CD4-positive, alpha-beta T cell (primary cell): ENCODE data around the gene DUXB. TPM values are rescaled to one million over a fixed set of nuclear protein-coding genes. Genes with fewer than 3 reads are reported as not detected.

Experiments
- ATAC-seq: fragments of 200-7000 bp; cut with Tn5 transposase; one replicate; pipeline ENCODE4 v1.10.0; 2022; ENCODE audit warnings: mild to moderate bottlenecking; ENCODE audit not compliant: poor library complexity
- CTCF ChIA-PET: fragments of 350-600 bp; sonication (Branson Sonifier 250); formaldehyde crosslinking; loops from one replicate; lab custom pipeline; 2021; ENCODE audit warnings: antibody characterized with exemption, inconsistent platforms; lab: Charles Lee
- POLR2A ChIA-PET: fragments of 350-600 bp; sonication (Branson Sonifier 250); formaldehyde crosslinking; loops from one replicate; lab custom pipeline; 2021; ENCODE audit warnings: antibody characterized with exemption, inconsistent platforms; lab: Charles Lee
- DNase-seq, 14 experiments: peaks; one replicate each; pipeline ENCODE4 v3.0.0-alpha.2; 2013 to 2020; ENCODE audit warnings: mixed read lengths in 2 of 14
- H3K27ac ChIP-seq, 2 donors: one replicate each; pipeline versions ENCODE4 v1.5.1 to v1.7.0; 2013; ENCODE audit warnings: low read length in 2 of 2, low read depth in 1 of 2, mild to moderate bottlenecking in 1 of 2
- H3K27me3 ChIP-seq, 2 experiments: 1 replicate in 1 of 2; 2 replicates in 1 of 2; pipeline versions ENCODE4 v1.6.1 to v1.7.0; 2013; ENCODE audit warnings: low read length in 2 of 2, control low read depth in 1 of 2, mild to moderate bottlenecking in 1 of 2, moderate library complexity in 1 of 2; ENCODE audit not compliant: insufficient read depth in 2 of 2, control insufficient read depth in 1 of 2
- H3K36me3 ChIP-seq: one replicate; pipeline ENCODE4 v1.6.1; 2013; ENCODE audit warnings: low read length, control low read depth; ENCODE audit not compliant: insufficient read depth
- H3K4me1 ChIP-seq: one replicate; pipeline ENCODE4 v1.6.1; 2013; ENCODE audit warnings: low read length, control low read depth; ENCODE audit not compliant: insufficient read depth
- H3K4me3 ChIP-seq: one replicate; pipeline ENCODE4 v1.5.1; 2013; ENCODE audit warnings: mild to moderate bottlenecking, low read length, moderate library complexity
- H3K9me3 ChIP-seq, 2 experiments: 1 replicate in 1 of 2; 2 replicates in 1 of 2; pipeline versions ENCODE4 v1.6.1 to v1.7.0; 2013; ENCODE audit warnings: low read length in 2 of 2, mild to moderate bottlenecking in 2 of 2, control low read depth in 1 of 2, moderate library complexity in 1 of 2; ENCODE audit not compliant: control insufficient read depth in 1 of 2, insufficient read depth in 1 of 2
- H3K27ac Mint-ChIP-seq: one replicate; pipeline ENCODE4 v1.8.0; 2020; ENCODE audit warnings: mixed read lengths
- H3K27me3 Mint-ChIP-seq: one replicate; pipeline ENCODE4 v1.8.0; 2021; ENCODE audit warnings: mixed read lengths
- H3K36me3 Mint-ChIP-seq: one replicate; pipeline ENCODE4 v1.8.0; 2021; ENCODE audit warnings: low read depth, mixed read lengths
- H3K4me1 Mint-ChIP-seq: one replicate; pipeline ENCODE4 v1.8.0; 2021; ENCODE audit warnings: low read depth, mixed read lengths
- H3K4me3 Mint-ChIP-seq: one replicate; pipeline ENCODE4 v1.8.0; 2020; ENCODE audit warnings: mild to moderate bottlenecking, mixed read lengths
- H3K9me3 Mint-ChIP-seq: one replicate; pipeline ENCODE4 v1.8.0; 2020; ENCODE audit warnings: mixed read lengths
- CTCF ChIP-seq: fragments of 200-600 bp; IDR thresholded peaks from one replicate; pipeline ENCODE4 v1.8.0; 2022; ENCODE audit warnings: antibody characterized with exemption, mild to moderate bottlenecking
- intact Hi-C, 2 experiments: fragments of 100-400 bp; cut with DNase I in 1 of 2; cut with micrococcal nuclease in 1 of 2; formaldehyde crosslinking; loops; one replicate each; pipeline versions ENCODE4 v1.15.1 to v1.9.0; 2023 to 2025; cut with DNase I, micrococcal nuclease
- total RNA-seq, 174 experiments: library from RNA in 2 of 174; stranded (reverse) in 2 of 174; gene quantifications; one replicate each; pipeline ENCODE4 v1.2.3 and lab custom pipeline; 2021 to 2026

DUXB gene
- total RNA-seq, 2 experiments from 2014 or later: not detected

- ATAC-seq: no peak
- Mint-ChIP-seq H3K27ac (no peak within 1 kb of the TSS), H3K4me1 (no peaks in the 10 kb centered on the region), H3K9me3 (peaks cover 3% of the 10 kb centered on the region), H3K36me3 (no peaks in the 10 kb centered on the region), H3K4me3 (no peak within 1 kb of the TSS), H3K27me3 (peaks cover 3% of the 10 kb centered on the region)
- no peak for DNase-seq
- ChIA-PET CTCF (no interaction called here), POLR2A (no interaction called here)
- no peaks in the 10 kb centered on the region for H3K4me1 ChIP-seq
- TF ChIP-seq CTCF: no peak
- no peak within 1 kb of the TSS for H3K4me3 ChIP-seq
- no peaks in the 10 kb centered on the region for H3K9me3 ChIP-seq
- no peak within 1 kb of the TSS for H3K27ac ChIP-seq
- intact Hi-C loops: no loop called here
- H3K27me3 ChIP-seq: no peaks in the 10 kb centered on the region
- H3K36me3 ChIP-seq: no peaks in the 10 kb centered on the region
These were observed 25.1 kb upstream of the DUXB start, which contains the start of gene CPHXL for GRCh38 chr16:75726390-75726789. CPHXL (minus strand) TSS chr16:75726490; CDS start chr16:75726442, 48 bp downstream.

- Mint-ChIP-seq H3K4me3 (no peak overlapping the region), H3K27ac (no peak overlapping the region), H3K4me1 (no peaks in the 10 kb centered on the region), H3K27me3 (peaks cover 24% of the 10 kb centered on the region), H3K9me3 (peaks cover 3% of the 10 kb centered on the region), H3K36me3 (no peaks in the 10 kb centered on the region)
- Histone ChIP-seq H3K36me3 (no peaks in the 10 kb centered on the region), H3K9me3 (peaks cover 0 to 8% of the 10 kb centered on the region in 2 experiments), H3K27ac (no peak overlapping the region), H3K4me1 (no peaks in the 10 kb centered on the region), H3K27me3 (peaks cover 4 to 9% of the 10 kb centered on the region in 2 experiments), H3K4me3 (no peak overlapping the region)
- ATAC-seq: no peak
- ChIA-PET CTCF (no interaction called here), POLR2A (no interaction called here)
- TF ChIP-seq CTCF: no peak
- intact Hi-C loops: no loop called here
- DNase-seq: no peak
These were observed 17.2 kb upstream of the DUXB start for GRCh38 chr16:75718452-75718851.

- Histone ChIP-seq H3K4me3 (no peak overlapping the region), H3K27ac (no peak overlapping the region), H3K36me3 (no peaks in the 10 kb centered on the region), H3K4me1 (no peaks in the 10 kb centered on the region), H3K27me3 (peaks cover 4 to 9% of the 10 kb centered on the region in 2 experiments), H3K9me3 (peaks cover 11 to 16% of the 10 kb centered on the region in 2 experiments)
- H3K4me1 Mint-ChIP-seq: no peaks in the 10 kb centered on the region
- no peak overlapping the region for H3K4me3 Mint-ChIP-seq
- DNase-seq (no peak), ATAC-seq (no peak)
- POLR2A ChIA-PET: no interaction called here
- CTCF ChIA-PET: no interaction called here
- intact Hi-C loops: no loop called here
- H3K27me3 Mint-ChIP-seq: peaks cover 14% of the 10 kb centered on the region
- peaks cover 9% of the 10 kb centered on the region for H3K9me3 Mint-ChIP-seq
- no peak overlapping the region for H3K27ac Mint-ChIP-seq
- H3K36me3 Mint-ChIP-seq: no peaks in the 10 kb centered on the region
- no peak for TF ChIP-seq CTCF
These were observed 13.4 kb upstream of the DUXB start for GRCh38 chr16:75714661-75715060.
